ENCODE data around the gene TSC22D1.

- TF ChIP-seq CTCF (IDR thresholded peaks at IDR 0.05; ENCODE audit: poor library complexity): no peak
- TF ChIP-seq EZH2 (IDR thresholded peaks at IDR 0.05; ENCODE audit: borderline replicate concordance): no peak
Observed at GRCh38 chr13:44396701-44397580, 179.2 kb downstream of the TSC22D1 start.

Measured in hepatocyte (in vitro differentiated cells).